Body of pancreas (tissue), 4 donors: ENCODE measurements around the gene PCDHA6. TPM values are rescaled to one million over a fixed set of nuclear protein-coding genes. Genes with fewer than 3 reads are reported as not detected.
A peak's percentile ranks its signal among the peaks of the same experiment; 100 is the strongest.

Source experiments
- ATAC-seq: fragments of 150-250 bp; one replicate; pipeline ENCODE4 v1.9.1; 2016
- DNase-seq, 4 donors: peaks; one replicate each; pipeline ENCODE4 v3.0.0-alpha.2; 2019
- H3K27ac ChIP-seq, 4 donors: fragments of 200-600 bp; sonication (generic); 1 replicate in 3 of 4; 2 replicates in 1 of 4; pipeline versions ENCODE4 v1.5.1 to v1.6.1; 2016 to 2019; ENCODE audit warnings: mild to moderate bottlenecking in 1 of 4, mixed read lengths in 1 of 4, moderate library complexity in 1 of 4
- H3K27me3 ChIP-seq, 2 donors: fragments of 200-600 bp; sonication (generic); one replicate each; pipeline ENCODE4 v1.6.0; 2016; ENCODE audit warnings: mild to moderate bottlenecking in 1 of 2
- H3K36me3 ChIP-seq, 2 donors: fragments of 200-600 bp; sonication (generic); replicated peaks in 1 of 2; 2 replicates each; pipeline ENCODE4 v1.5.1; 2016; ENCODE audit warnings: low read depth in 2 of 2; ENCODE audit not compliant: insufficient read depth in 1 of 2
- H3K4me1 ChIP-seq: fragments of 200-600 bp; sonication (generic); one replicate; pipeline ENCODE4 v1.6.0; 2016
- H3K4me3 ChIP-seq, 2 donors: fragments of 200-600 bp; sonication (generic); 1 replicate in 1 of 2; 2 replicates in 1 of 2; pipeline ENCODE4 v1.5.1; 2016 to 2019
- H3K9me3 ChIP-seq, 3 donors: fragments of 200-600 bp; sonication (generic); 1 replicate in 2 of 3; 2 replicates in 1 of 3; pipeline ENCODE4 v1.5.1; 2016
- CTCF ChIP-seq, 7 experiments: fragments of 450-650 bp in 4 of 7; fragments of 200-600 bp in 3 of 7; sonication (generic) in 3 of 7; IDR thresholded peaks; one replicate each; pipeline ENCODE4 v1.5.1; 2016 to 2019; ENCODE audit warnings: antibody characterized with exemption in 7 of 7
- POLR2A ChIP-seq, 3 donors: fragments of 450-650 bp; IDR thresholded peaks; one replicate each; pipeline ENCODE4 v1.6.1; 2016; ENCODE audit warnings: antibody characterized with exemption in 3 of 3, mild to moderate bottlenecking in 2 of 3
- WGBS, 2 donors: methylation state at CpG; one replicate each; pipeline ENCODE4 v1.1.5; 2017; 5-methylcytosine and 5-hydroxymethylcytosine counted together
- intact Hi-C: fragments of 100-400 bp; cut with DNase I; formaldehyde crosslinking; loops from one replicate; pipeline ENCODE4 v1.15.1; 2023
- total RNA-seq, 2 donors: library from RNA; depleted of rRNA; stranded (reverse); fragments of >200 nt; gene quantifications; one replicate each; pipeline ENCODE4 v1.1.0, GENCODE V29; 2016

PCDHA6 gene
- total RNA-seq, 2 donors from 2014 or later: 3.4 to 5.9 TPM

- TF ChIP-seq CTCF (IDR thresholded peaks at IDR 0.05): peak in 6 of 7 experiments; percentile 8 to 49 (median 44)
- peak in 1 of 3 donors; percentile 6 for TF ChIP-seq POLR2A (IDR thresholded peaks at IDR 0.05)
- peak within 1 kb of the TSS in 3 of 4 donors; percentile 38 to 75 (median 51) for H3K27ac ChIP-seq
- H3K36me3 ChIP-seq: no peaks in the 10 kb centered on the region
- WGBS, 2 donors: 12 to 14% methylated on average over 32 to 44 of the region's 44 CpGs
- peaks cover 5% of the 10 kb centered on the region for H3K4me1 ChIP-seq
- ATAC-seq: peak; percentile 70
- intact Hi-C loops: no loop called here
- DNase-seq: peak in 3 of 4 donors; percentile 44 to 54 (median 51)
- H3K4me3 ChIP-seq: no peak within 1 kb of the TSS
- H3K9me3 ChIP-seq: peaks cover 0 to 31% (median 3%) of the 10 kb centered on the region in 3 donors
- no peaks in the 10 kb centered on the region for H3K27me3 ChIP-seq
Measured at GRCh38 chr5:140855772-140856674, 28.3 kb downstream of the PCDHA6 start, which contains the start of gene PCDHA10. Gene PCDHA10, plus strand, starts transcription at chr5:140855897. Its CDS starts 152 bp downstream, at chr5:140856049.

DNA sequence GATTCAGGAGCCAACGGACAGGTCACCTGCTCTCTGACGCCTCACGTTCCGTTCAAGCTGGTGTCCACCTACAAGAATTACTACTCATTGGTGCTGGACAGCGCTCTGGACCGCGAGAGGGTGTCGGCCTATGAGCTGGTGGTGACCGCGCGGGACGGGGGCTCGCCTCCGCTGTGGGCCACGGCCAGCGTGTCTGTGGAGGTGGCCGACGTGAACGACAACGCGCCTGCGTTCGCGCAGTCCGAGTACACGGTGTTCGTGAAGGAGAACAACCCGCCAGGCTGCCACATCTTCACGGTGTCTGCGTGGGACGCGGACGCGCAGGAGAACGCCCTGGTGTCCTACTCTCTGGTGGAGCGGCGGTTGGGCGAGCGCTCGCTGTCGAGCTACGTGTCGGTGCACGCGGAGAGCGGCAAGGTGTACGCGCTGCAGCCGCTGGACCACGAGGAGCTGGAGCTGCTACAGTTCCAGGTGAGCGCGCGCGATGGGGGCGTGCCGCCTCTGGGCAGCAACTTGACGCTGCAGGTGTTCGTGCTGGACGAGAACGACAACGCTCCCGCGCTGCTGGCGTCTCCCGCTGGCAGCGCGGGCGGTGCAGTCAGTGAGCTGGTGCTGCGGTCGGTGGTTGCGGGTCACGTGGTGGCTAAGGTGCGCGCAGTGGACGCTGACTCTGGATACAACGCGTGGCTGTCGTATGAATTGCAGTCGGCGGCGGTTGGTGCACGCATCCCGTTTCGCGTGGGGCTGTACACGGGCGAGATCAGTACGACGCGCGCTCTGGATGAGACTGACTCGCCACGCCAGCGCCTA is 29.6 kb downstream of the PCDHA6 start:
- Histone ChIP-seq H3K4me3 (no peak overlapping the region), H3K9me3 (peaks cover 0 to 44% (median 3%) of the 10 kb centered on the region in 3 donors), H3K4me1 (peaks cover 5% of the 10 kb centered on the region), H3K36me3 (no peaks in the 10 kb centered on the region), H3K27me3 (no peaks in the 10 kb centered on the region), H3K27ac (no peak overlapping the region)
- TF ChIP-seq CTCF (IDR thresholded peaks at IDR 0.05): no peak
- TF ChIP-seq POLR2A (IDR thresholded peaks at IDR 0.05): no peak
- intact Hi-C loops: no loop called here
- DNase-seq (no peak), ATAC-seq (no peak)
- 36 to 48% methylated on average over 23 to 93 of the region's 94 CpGs for WGBS, 2 donors

DNA sequence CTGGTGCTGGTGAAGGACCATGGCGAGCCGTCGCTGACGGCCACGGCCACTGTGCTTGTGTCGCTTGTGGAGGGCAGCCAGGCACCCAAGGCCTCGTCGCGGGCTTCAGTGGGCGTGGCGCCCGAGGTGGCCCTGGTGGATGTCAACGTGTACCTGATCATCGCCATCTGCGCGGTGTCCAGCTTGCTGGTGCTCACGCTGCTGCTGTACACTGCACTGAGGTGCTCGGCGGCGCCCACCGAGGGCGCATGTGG is 30.2 kb downstream of the PCDHA6 start:
- no peak for TF ChIP-seq POLR2A (IDR thresholded peaks at IDR 0.05)
- TF ChIP-seq CTCF (IDR thresholded peaks at IDR 0.05): no peak
- Histone ChIP-seq H3K9me3 (peaks cover 0 to 50% (median 3%) of the 10 kb centered on the region in 3 donors), H3K36me3 (no peaks in the 10 kb centered on the region), H3K27ac (no peak overlapping the region), H3K27me3 (no peaks in the 10 kb centered on the region), H3K4me3 (no peak overlapping the region), H3K4me1 (peaks cover 5% of the 10 kb centered on the region)
- ATAC-seq (no peak), DNase-seq (no peak)
- 49% methylated on average over 18 of the region's 22 CpGs; no CpG with 5 or more reads in 1 of the 2 donors for WGBS, 2 donors
- intact Hi-C loops: no loop called here

- peaks cover 2% of the 10 kb centered on the region for H3K4me1 ChIP-seq
- no peak overlapping the region for H3K4me3 ChIP-seq
- TF ChIP-seq POLR2A (IDR thresholded peaks at IDR 0.05) (no peak), CTCF (IDR thresholded peaks at IDR 0.05) (no peak)
- no peak for DNase-seq
- H3K27me3 ChIP-seq: no peaks in the 10 kb centered on the region
- no peaks in the 10 kb centered on the region for H3K36me3 ChIP-seq
- no peak overlapping the region for H3K27ac ChIP-seq
- intact Hi-C loops: no loop called here
- 27 to 52% methylated on average over 20 to 74 of the region's 76 CpGs for WGBS, 2 donors
- peaks cover 0 to 37% (median under 1%) of the 10 kb centered on the region in 3 donors for H3K9me3 ChIP-seq
- ATAC-seq: no peak
Measured at GRCh38 chr5:140862441-140863295, 34.9 kb downstream of the PCDHA6 start.
